KMS-11 (cell line): Measurements from ENCODE around the gene CMSS1.
A peak's percentile ranks its signal among the peaks of the same experiment; 100 is the strongest.

ENCODE experiments used
- H2AFZ ChIP-seq: fragments of 200-600 bp; sonication (generic); 2 replicates; pipeline ENCODE4 v1.6.1; 2016; ENCODE audit warnings: antibody characterized with exemption, mixed run types, low read depth
- H3K27ac ChIP-seq: fragments of 200-600 bp; sonication (generic); 2 replicates; pipeline ENCODE4 v1.6.1; 2016; ENCODE audit warnings: mild to moderate bottlenecking, mixed run types
- H3K27me3 ChIP-seq: fragments of 200-600 bp; sonication (generic); 2 replicates; pipeline ENCODE4 v1.6.1; 2017; ENCODE audit warnings: mild to moderate bottlenecking, low read depth, mixed run types, moderate library complexity; ENCODE audit not compliant: insufficient read depth
- H3K36me3 ChIP-seq: fragments of 200-600 bp; sonication (generic); 2 replicates; pipeline ENCODE4 v1.6.1; 2017; ENCODE audit warnings: mild to moderate bottlenecking, mixed run types; ENCODE audit not compliant: insufficient read depth
- H3K4me1 ChIP-seq: fragments of 200-600 bp; sonication (generic); 2 replicates; pipeline ENCODE4 v1.6.1; 2016; ENCODE audit warnings: mild to moderate bottlenecking, low read depth, mixed run types; ENCODE audit not compliant: poor library complexity, severe bottlenecking
- H3K4me2 ChIP-seq: fragments of 200-600 bp; sonication (generic); 2 replicates; pipeline ENCODE4 v1.7.0; 2016; ENCODE audit warnings: mild to moderate bottlenecking, mixed run types
- H3K4me3 ChIP-seq: fragments of 200-600 bp; sonication (generic); IDR thresholded peaks from 2 replicates; pipeline ENCODE4 v1.6.1; 2017; ENCODE audit warnings: low read depth, low read length, mixed read lengths; ENCODE audit not compliant: insufficient read depth
- H3K79me2 ChIP-seq: fragments of 200-600 bp; sonication (generic); 2 replicates; pipeline ENCODE4 v1.6.1; 2016; ENCODE audit warnings: low read depth, mixed run types; ENCODE audit not compliant: insufficient read depth
- H3K9ac ChIP-seq: fragments of 200-600 bp; sonication (generic); 2 replicates; pipeline ENCODE4 v1.6.1; 2016; ENCODE audit warnings: mild to moderate bottlenecking, mixed run types
- H4K20me1 ChIP-seq: fragments of 200-600 bp; sonication (generic); 2 replicates; pipeline ENCODE4 v1.6.1; 2016; ENCODE audit warnings: mild to moderate bottlenecking, mixed run types; ENCODE audit not compliant: insufficient read depth
- TF ChIP-seq, protein P1 (sequence below): fragments of 200-600 bp; sonication (generic); conservative IDR thresholded peaks from 2 replicates; pipeline ENCODE4 v1.6.1; 2017; ENCODE audit warnings: low read depth, mild to moderate bottlenecking, antibody characterized with exemption, low read length, moderate library complexity, mixed read lengths

The CMSS1 gene

DNA sequence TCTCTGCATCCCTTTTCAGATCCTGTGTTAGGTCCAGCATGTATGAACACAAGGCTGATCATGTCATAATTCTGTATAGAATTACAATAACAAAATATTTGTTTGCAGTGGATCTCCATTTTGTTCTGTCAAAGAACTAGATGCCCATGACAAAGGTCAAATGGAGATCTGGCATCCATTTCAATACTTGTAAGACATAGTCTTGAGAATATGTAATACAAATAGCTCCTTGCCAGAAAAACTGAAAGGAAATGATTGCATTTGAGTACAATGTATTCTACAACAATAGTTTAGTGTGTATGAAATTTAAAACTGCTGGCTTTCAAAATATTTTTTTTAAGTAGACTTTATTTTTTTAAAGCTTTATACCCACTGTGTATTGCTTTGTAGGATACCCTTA lies 101.1 kb downstream of the CMSS1 start:
- H3K4me1 ChIP-seq: peaks cover 61% of the 10 kb centered on the region
- no peak overlapping the region for H3K9ac ChIP-seq
- peak overlapping the region; percentile 32; the same call in 1 of the 2 replicates for H3K27ac ChIP-seq
- TF ChIP-seq, protein P1, sequence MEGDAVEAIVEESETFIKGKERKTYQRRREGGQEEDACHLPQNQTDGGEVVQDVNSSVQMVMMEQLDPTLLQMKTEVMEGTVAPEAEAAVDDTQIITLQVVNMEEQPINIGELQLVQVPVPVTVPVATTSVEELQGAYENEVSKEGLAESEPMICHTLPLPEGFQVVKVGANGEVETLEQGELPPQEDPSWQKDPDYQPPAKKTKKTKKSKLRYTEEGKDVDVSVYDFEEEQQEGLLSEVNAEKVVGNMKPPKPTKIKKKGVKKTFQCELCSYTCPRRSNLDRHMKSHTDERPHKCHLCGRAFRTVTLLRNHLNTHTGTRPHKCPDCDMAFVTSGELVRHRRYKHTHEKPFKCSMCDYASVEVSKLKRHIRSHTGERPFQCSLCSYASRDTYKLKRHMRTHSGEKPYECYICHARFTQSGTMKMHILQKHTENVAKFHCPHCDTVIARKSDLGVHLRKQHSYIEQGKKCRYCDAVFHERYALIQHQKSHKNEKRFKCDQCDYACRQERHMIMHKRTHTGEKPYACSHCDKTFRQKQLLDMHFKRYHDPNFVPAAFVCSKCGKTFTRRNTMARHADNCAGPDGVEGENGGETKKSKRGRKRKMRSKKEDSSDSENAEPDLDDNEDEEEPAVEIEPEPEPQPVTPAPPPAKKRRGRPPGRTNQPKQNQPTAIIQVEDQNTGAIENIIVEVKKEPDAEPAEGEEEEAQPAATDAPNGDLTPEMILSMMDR: no peak
- H3K4me3 ChIP-seq: no peak overlapping the region
- H3K4me2 ChIP-seq: peak overlapping the region; percentile 48
- H2AFZ ChIP-seq: no peak overlapping the region
- H4K20me1 ChIP-seq: no peaks in the 10 kb centered on the region
- peaks cover 4% of the 10 kb centered on the region; the same call in 1 of the 2 replicates for H3K79me2 ChIP-seq
- no peaks in the 10 kb centered on the region for H3K27me3 ChIP-seq
- no peaks in the 10 kb centered on the region for H3K36me3 ChIP-seq

DNA sequence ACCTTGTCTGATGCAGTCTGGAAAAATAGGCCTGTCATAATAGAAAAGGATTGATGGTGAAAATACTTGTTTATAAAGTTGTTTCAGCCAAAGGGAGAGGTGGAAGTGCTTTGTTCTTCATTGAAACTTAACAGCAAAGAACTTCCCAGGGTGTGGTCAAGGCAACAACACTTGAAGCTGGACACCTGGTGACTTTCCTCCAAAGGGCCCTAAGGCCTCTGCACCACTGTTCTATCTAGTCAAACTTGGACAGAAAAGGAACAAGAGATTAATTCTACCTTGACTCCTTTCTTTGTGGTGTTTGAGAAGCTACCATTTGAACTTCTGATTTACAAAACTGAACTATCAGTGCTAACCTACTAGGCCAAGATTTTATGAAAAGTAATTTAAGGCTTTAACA lies 102.0 kb downstream of the CMSS1 start:
- no peaks in the 10 kb centered on the region for H3K27me3 ChIP-seq
- no peaks in the 10 kb centered on the region for H3K36me3 ChIP-seq
- TF ChIP-seq, protein P1: no peak
- no peak overlapping the region for H3K4me3 ChIP-seq
- H3K9ac ChIP-seq: no peak overlapping the region
- H3K79me2 ChIP-seq: peaks cover 4% of the 10 kb centered on the region; the same call in 1 of the 2 replicates
- H4K20me1 ChIP-seq: no peaks in the 10 kb centered on the region
- H3K4me1 ChIP-seq: peaks cover 61% of the 10 kb centered on the region
- H3K27ac ChIP-seq: peak overlapping the region; percentile 32; the same call in 1 of the 2 replicates
- no peak overlapping the region for H2AFZ ChIP-seq
- peak overlapping the region; percentile 48 for H3K4me2 ChIP-seq

DNA sequence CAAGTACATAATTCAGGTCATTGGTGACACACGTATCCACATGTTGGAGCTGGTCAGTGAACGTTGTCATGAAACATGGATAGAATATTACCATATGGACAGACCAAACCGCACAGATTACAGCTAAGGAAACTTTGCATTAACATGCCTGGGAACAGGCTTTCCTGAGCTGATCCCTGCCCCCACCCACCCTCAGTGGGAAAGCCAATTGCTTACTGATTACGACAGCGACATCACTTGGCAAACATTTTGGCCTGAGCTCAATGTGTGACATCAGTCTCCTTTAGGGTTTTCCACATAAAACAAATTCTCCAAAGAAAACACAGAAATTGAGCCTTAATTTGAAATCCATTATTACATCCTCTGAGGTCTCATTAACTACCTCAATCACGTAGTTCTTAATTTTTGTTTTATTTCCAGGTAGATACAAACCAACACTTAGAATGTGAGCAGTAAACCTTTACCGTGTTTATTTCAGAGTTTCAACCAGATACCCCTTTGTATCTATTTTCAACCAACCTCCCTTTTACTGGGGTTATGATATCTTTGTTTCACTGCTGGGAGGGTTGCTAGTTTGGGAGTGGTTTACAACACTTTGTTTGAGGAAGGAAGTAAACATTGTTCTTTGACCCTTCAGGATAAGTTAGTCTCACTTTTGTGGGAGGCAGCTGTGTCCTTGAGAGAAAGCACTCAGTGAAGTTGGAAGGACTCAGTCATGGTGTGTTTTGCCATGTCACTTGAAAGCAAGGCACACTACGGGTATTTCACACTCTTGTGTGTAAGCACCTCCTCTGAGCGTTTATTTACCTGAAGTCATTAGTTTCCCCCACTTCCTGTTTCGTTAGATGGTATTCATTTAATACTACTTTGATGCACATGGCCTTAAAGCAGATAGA lies 103.1 kb downstream of the CMSS1 start:
- Histone ChIP-seq H3K36me3 (no peaks in the 10 kb centered on the region), H3K9ac (no peak overlapping the region), H3K27me3 (no peaks in the 10 kb centered on the region), H3K79me2 (peaks cover 4% of the 10 kb centered on the region; the same call in 1 of the 2 replicates), H4K20me1 (no peaks in the 10 kb centered on the region), H3K4me3 (no peak overlapping the region), H3K27ac (peak overlapping the region; percentile 32; the same call in 1 of the 2 replicates), H3K4me2 (peak overlapping the region; percentile 48; the same call in 1 of the 2 replicates), H3K4me1 (peaks cover 66% of the 10 kb centered on the region), H2AFZ (no peak overlapping the region)
- TF ChIP-seq, protein P1: no peak

DNA sequence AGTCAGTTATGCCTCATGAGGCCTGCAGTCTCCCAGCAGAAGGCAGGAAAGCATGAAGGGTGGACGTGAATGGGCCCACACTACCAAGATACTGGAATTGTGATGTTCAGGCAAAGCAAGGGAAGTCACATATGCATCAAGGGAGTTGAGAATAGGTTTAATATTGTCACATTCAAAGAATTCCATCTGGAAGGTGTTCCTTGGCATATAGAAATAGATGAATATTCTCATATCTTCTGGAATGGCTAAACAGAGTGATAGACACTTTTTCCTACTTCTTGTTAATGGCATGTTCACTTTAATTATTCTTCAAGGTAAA lies 103.7 kb downstream of the CMSS1 start:
- Histone ChIP-seq H3K27ac (no peak overlapping the region), H3K4me3 (no peak overlapping the region), H3K9ac (no peak overlapping the region), H2AFZ (no peak overlapping the region), H3K79me2 (peaks cover 4% of the 10 kb centered on the region; the same call in 1 of the 2 replicates), H3K4me1 (peaks cover 66% of the 10 kb centered on the region), H3K4me2 (no peak overlapping the region; the same call in 1 of the 2 replicates), H3K27me3 (no peaks in the 10 kb centered on the region), H3K36me3 (no peaks in the 10 kb centered on the region), H4K20me1 (no peaks in the 10 kb centered on the region)
- TF ChIP-seq, protein P1: no peak
